Measurements from ENCODE around the gene TRIML2. TPM values are rescaled to one million over a fixed set of nuclear protein-coding genes. Genes with fewer than 3 reads are reported as not detected.

The TRIML2 gene
- total RNA-seq, 1 experiment from 2014 or later, result not detected

DNA sequence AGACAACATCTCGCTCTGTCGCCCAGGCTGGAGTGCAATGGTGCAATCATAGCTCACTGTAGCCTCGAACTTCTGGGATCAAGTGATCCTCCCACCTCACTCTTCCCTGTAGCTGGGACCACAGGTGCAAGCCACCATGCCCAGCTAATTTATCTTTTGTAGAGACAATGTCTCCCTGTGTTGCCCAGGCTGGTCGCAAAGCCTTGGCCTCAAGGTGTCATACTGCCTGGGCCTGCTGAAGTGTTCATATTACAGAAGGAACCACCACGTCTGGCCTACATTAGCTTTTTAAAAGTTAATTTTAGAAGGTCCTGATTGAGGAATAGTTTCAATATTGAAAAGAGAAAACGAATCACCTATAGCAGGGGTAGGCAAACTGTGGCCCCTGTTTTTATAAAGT lies 22.5 kb downstream of the TRIML2 start:
- TF ChIP-seq EZH2 (IDR thresholded peaks at IDR 0.05; ENCODE audit: low read length, unreplicated experiment) (no peak), EZH2phosphoT487 (IDR thresholded peaks at IDR 0.05; ENCODE audit: borderline replicate concordance, low read length) (no peak)
- TF ChIP-seq, protein P1, sequence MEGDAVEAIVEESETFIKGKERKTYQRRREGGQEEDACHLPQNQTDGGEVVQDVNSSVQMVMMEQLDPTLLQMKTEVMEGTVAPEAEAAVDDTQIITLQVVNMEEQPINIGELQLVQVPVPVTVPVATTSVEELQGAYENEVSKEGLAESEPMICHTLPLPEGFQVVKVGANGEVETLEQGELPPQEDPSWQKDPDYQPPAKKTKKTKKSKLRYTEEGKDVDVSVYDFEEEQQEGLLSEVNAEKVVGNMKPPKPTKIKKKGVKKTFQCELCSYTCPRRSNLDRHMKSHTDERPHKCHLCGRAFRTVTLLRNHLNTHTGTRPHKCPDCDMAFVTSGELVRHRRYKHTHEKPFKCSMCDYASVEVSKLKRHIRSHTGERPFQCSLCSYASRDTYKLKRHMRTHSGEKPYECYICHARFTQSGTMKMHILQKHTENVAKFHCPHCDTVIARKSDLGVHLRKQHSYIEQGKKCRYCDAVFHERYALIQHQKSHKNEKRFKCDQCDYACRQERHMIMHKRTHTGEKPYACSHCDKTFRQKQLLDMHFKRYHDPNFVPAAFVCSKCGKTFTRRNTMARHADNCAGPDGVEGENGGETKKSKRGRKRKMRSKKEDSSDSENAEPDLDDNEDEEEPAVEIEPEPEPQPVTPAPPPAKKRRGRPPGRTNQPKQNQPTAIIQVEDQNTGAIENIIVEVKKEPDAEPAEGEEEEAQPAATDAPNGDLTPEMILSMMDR (conservative IDR thresholded peaks at IDR 0.05; ENCODE audit: low read depth, low read length), result no peak
- Histone ChIP-seq H4K20me1 (ENCODE audit: low read length) (no peaks in the 10 kb centered on the region), H3K4me2 (ENCODE audit: low read length) (no peak overlapping the region), H3K9me2 (replicated peaks; ENCODE audit: low read length) (no peaks in the 10 kb centered on the region), H3K27me3 (ENCODE audit: low read length) (no peaks in the 10 kb centered on the region), H3K27ac (ENCODE audit: low read length) (no peak overlapping the region), H3K4me1 (ENCODE audit: insufficient read depth, low read length) (no peaks in the 10 kb centered on the region), H3K79me2 (ENCODE audit: low read length) (no peaks in the 10 kb centered on the region), H3K9ac (ENCODE audit: low read length) (no peak overlapping the region), H3K4me3 (ENCODE audit: low read length) (no peak overlapping the region), H3K36me3 (ENCODE audit: low read depth, low read length) (no peaks in the 10 kb centered on the region), H3F3A (ENCODE audit: low read length, unreplicated experiment) (no peaks in the 10 kb centered on the region), H2AFZ (ENCODE audit: low read length) (no peak overlapping the region), H3K9me3 (ENCODE audit: low read length) (no peaks in the 10 kb centered on the region)
- BruUV-seq (replicated peaks), result no TSS peak
- ChIA-PET CTCF (no interaction called here), POLR2A (ENCODE audit: unreplicated experiment) (no interaction called here)
- ATAC-seq, result no peak
- intact Hi-C loops (cut with micrococcal nuclease), result no loop called here
- no peak for DNase-seq

DNA sequence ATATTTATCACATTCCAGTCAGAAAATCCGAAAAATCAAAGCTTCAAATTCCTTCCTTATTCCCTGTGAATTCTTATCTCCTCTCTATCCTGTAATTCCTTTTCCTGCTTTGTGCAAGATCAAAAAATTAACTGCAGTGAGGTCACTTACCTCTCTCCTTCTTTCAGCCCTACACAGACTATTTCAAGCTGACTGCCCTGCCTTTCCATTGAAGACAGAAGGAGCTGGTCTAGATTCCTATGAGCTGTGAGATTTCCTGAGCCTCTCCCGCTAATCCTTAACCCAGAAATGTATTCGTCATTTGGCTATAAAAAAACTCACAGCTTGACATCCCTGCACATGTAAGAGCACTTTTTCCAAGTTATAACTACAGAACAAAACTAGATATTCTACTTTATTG lies 26.6 kb downstream of the TRIML2 start:
- Histone ChIP-seq H3F3A (ENCODE audit: low read length, unreplicated experiment) (no peaks in the 10 kb centered on the region), H3K79me2 (ENCODE audit: low read length) (no peaks in the 10 kb centered on the region), H3K4me3 (ENCODE audit: low read length) (no peak overlapping the region), H3K36me3 (ENCODE audit: low read depth, low read length) (no peaks in the 10 kb centered on the region), H4K20me1 (ENCODE audit: low read length) (no peaks in the 10 kb centered on the region), H3K9me3 (ENCODE audit: low read length) (no peaks in the 10 kb centered on the region), H3K27me3 (ENCODE audit: low read length) (peaks cover 11% of the 10 kb centered on the region), H3K9me2 (replicated peaks; ENCODE audit: low read length) (no peaks in the 10 kb centered on the region), H3K27ac (ENCODE audit: low read length) (no peak overlapping the region), H3K4me1 (ENCODE audit: insufficient read depth, low read length) (no peaks in the 10 kb centered on the region), H3K9ac (ENCODE audit: low read length) (no peak overlapping the region), H3K4me2 (ENCODE audit: low read length) (no peak overlapping the region), H2AFZ (ENCODE audit: low read length) (no peak overlapping the region)
- ATAC-seq (no peak), DNase-seq (no peak)
- ChIA-PET POLR2A (ENCODE audit: unreplicated experiment) (no interaction called here), CTCF (no interaction called here)
- no peak for TF ChIP-seq EZH2 (IDR thresholded peaks at IDR 0.05; ENCODE audit: low read length, unreplicated experiment)
- TF ChIP-seq, protein P1 (conservative IDR thresholded peaks at IDR 0.05; ENCODE audit: low read depth, low read length), result no peak
- no peak for TF ChIP-seq EZH2phosphoT487 (IDR thresholded peaks at IDR 0.05; ENCODE audit: borderline replicate concordance, low read length)
- intact Hi-C loops (cut with micrococcal nuclease), result no loop called here
- BruUV-seq (replicated peaks), result no TSS peak

DNA sequence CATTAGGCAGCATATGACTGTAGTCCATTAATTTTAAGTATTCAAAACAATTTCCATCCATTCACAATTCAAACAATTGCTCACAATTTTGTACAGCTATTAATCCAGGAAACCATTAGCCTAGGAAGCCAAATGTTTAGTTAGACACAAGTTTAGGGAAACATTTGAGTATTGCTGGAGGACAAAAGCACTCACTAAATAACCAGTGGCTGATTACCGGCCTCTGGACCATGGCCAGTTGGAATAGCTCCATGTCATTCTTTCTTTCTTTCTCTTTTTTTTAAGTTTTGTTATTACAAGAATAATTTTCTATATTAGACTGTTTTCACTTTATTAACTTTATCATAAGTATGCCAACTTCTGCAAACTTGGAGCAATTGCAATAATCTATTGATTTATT lies 31.3 kb downstream of the TRIML2 start:
- POLR2A ChIA-PET (ENCODE audit: unreplicated experiment), result no interaction called here

More for the DNA sequence above, 31.3 kb downstream of the TRIML2 start:
- Histone ChIP-seq H3K9me2 (replicated peaks; ENCODE audit: low read length) (no peaks in the 10 kb centered on the region), H3K79me2 (ENCODE audit: low read length) (no peaks in the 10 kb centered on the region), H3K9ac (ENCODE audit: low read length) (no peak overlapping the region), H3K4me1 (ENCODE audit: insufficient read depth, low read length) (no peaks in the 10 kb centered on the region), H3K27me3 (ENCODE audit: low read length) (peaks cover 11% of the 10 kb centered on the region), H3K4me2 (ENCODE audit: low read length) (no peak overlapping the region), H3K36me3 (ENCODE audit: low read depth, low read length) (no peaks in the 10 kb centered on the region), H2AFZ (ENCODE audit: low read length) (no peak overlapping the region), H3K27ac (ENCODE audit: low read length) (no peak overlapping the region), H3K9me3 (ENCODE audit: low read length) (no peaks in the 10 kb centered on the region), H4K20me1 (ENCODE audit: low read length) (no peaks in the 10 kb centered on the region), H3K4me3 (ENCODE audit: low read length) (no peak overlapping the region), H3F3A (ENCODE audit: low read length, unreplicated experiment) (no peaks in the 10 kb centered on the region)
- no TSS peak for BruUV-seq (replicated peaks)
- ATAC-seq, result no peak
- TF ChIP-seq, protein P1 (conservative IDR thresholded peaks at IDR 0.05; ENCODE audit: low read depth, low read length), result no peak
- TF ChIP-seq EZH2phosphoT487 (IDR thresholded peaks at IDR 0.05; ENCODE audit: borderline replicate concordance, low read length) (no peak), EZH2 (IDR thresholded peaks at IDR 0.05; ENCODE audit: low read length, unreplicated experiment) (no peak)
- no peak for DNase-seq
- CTCF ChIA-PET, result no interaction called here
- intact Hi-C loops (cut with micrococcal nuclease), result no loop called here

Data from PC-3 (cell line).